WTC11 (cell line): ENCODE measurements around the gene SARDH.

Experiments used
- AFF4 ChIP-seq: sonication (generic); formaldehyde crosslinking; IDR thresholded peaks from 2 replicates; pipeline ENCODE4 v1.8.1; 2023; ENCODE audit warnings: mild to moderate bottlenecking, missing genetic modification reagents, borderline replicate concordance
- CREM ChIP-seq: sonication (generic); formaldehyde crosslinking; IDR thresholded peaks from 2 replicates; pipeline ENCODE4 v1.8.1; 2022; ENCODE audit warnings: mild to moderate bottlenecking, missing genetic modification reagents, moderate library complexity
- CTCF ChIP-seq: fragments of 200-600 bp; IDR thresholded peaks from 2 replicates; pipeline ENCODE4 v1.8.0; 2022; ENCODE audit warnings: antibody characterized with exemption
- E2F4 ChIP-seq: sonication (generic); formaldehyde crosslinking; IDR thresholded peaks from 2 replicates; pipeline ENCODE4 v1.8.1; 2022; ENCODE audit warnings: low read depth, mild to moderate bottlenecking, moderate library complexity, missing genetic modification reagents, borderline replicate concordance
- ETV6 ChIP-seq: sonication (generic); formaldehyde crosslinking; IDR thresholded peaks from 2 replicates; pipeline ENCODE4 v1.8.1; 2022; ENCODE audit warnings: mild to moderate bottlenecking, missing genetic modification reagents
- FOXK1 ChIP-seq: sonication (generic); formaldehyde crosslinking; IDR thresholded peaks from 2 replicates; pipeline ENCODE4 v1.8.0; 2022; ENCODE audit warnings: mild to moderate bottlenecking, moderate library complexity, missing genetic modification reagents
- JUN ChIP-seq: sonication (generic); formaldehyde crosslinking; IDR thresholded peaks from 2 replicates; pipeline ENCODE4 v1.8.0; 2023; ENCODE audit warnings: mild to moderate bottlenecking, missing genetic modification reagents
- NR1H2 ChIP-seq: sonication (generic); formaldehyde crosslinking; IDR thresholded peaks from 2 replicates; pipeline ENCODE4 v1.9.0; 2021; ENCODE audit warnings: mild to moderate bottlenecking, moderate library complexity, missing genetic modification reagents
- TCF7 ChIP-seq: sonication (generic); formaldehyde crosslinking; IDR thresholded peaks from 2 replicates; pipeline ENCODE4 v1.8.0; 2022; ENCODE audit warnings: mild to moderate bottlenecking, low read depth, missing genetic modification reagents, moderate library complexity
- USF2 ChIP-seq: sonication (generic); formaldehyde crosslinking; IDR thresholded peaks from 2 replicates; pipeline ENCODE4 v1.8.1; 2023; ENCODE audit warnings: mild to moderate bottlenecking, missing genetic modification reagents, moderate library complexity
- TF ChIP-seq, protein P1 (sequence below): sonication (generic); formaldehyde crosslinking; IDR thresholded peaks from 2 replicates; pipeline ENCODE4 v1.8.1; 2022; ENCODE audit warnings: low read depth, missing genetic modification reagents, borderline replicate concordance

GRCh38 chr9:133730994-133731715 lies 7.0 kb downstream of the SARDH start:
- TF ChIP-seq USF2 (CRISPR knock-in tag) (no peak), AFF4 (no peak), CTCF (no peak), TCF7 (CRISPR knock-in tag) (no peak), FOXK1 (no peak), NR1H2 (CRISPR knock-in tag) (no peak), JUN (CRISPR knock-in tag) (no peak), ETV6 (CRISPR knock-in tag) (no peak), E2F4 (no peak), CREM (CRISPR knock-in tag) (no peak)
- TF ChIP-seq, protein P1, sequence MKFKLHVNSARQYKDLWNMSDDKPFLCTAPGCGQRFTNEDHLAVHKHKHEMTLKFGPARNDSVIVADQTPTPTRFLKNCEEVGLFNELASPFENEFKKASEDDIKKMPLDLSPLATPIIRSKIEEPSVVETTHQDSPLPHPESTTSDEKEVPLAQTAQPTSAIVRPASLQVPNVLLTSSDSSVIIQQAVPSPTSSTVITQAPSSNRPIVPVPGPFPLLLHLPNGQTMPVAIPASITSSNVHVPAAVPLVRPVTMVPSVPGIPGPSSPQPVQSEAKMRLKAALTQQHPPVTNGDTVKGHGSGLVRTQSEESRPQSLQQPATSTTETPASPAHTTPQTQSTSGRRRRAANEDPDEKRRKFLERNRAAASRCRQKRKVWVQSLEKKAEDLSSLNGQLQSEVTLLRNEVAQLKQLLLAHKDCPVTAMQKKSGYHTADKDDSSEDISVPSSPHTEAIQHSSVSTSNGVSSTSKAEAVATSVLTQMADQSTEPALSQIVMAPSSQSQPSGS (CRISPR knock-in tag) = no peak
